Effector CD8-positive, alpha-beta T cell (primary cell): ENCODE results near the gene UGT2B10.
"Not testable (repeated sequence)": the region's sequence is repeated elsewhere in the genome, so short reads cannot be mapped to it uniquely, and the experiment has no call there.

Experiments
- DNase-seq: peaks from one replicate; lab custom pipeline; 2025; lab: John Stamatoyannopoulos, UW
- total RNA-seq, 4 experiments: gene quantifications; one replicate each; lab custom pipeline; 2026; lab: John Stamatoyannopoulos, UW

The UGT2B10 gene
- total RNA-seq: 0 to 0.12 (median 0) reads per million in 4 experiments

DNA sequence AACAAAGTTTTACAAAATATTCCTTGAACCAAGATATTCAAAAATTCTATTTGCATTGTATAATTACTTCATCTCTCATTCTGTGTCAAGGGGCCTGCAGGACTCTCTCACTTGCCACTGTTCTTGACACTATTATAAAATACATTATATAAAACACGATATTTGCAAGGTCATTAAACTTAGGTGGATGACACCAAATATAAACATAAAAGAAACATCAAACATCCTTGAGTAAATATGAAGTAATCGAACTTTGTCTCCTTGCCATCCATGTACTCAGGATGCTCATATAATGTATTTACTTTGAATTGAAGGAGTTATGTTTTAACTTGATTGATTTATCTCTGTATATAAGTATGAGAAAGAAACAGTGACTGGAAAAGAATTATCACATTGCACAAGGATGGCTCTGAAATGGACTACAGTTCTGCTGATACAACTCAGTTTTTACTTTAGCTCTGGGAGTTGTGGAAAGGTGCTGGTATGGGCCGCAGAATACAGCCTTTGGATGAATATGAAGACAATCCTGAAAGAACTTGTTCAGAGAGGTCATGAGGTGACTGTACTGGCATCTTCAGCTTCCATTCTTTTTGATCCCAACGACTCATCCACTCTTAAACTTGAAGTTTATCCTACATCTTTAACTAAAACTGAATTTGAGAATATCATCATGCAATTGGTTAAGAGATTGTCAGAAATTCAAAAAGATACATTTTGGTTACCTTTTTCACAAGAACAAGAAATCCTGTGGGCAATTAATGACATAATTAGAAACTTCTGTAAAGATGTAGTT, at the start of gene UGT2B10:
Gene UGT2B10, plus strand, starts transcription at position 378 of the 793 bp plus-strand sequence. Its CDS starts 26 bp downstream, at position 404.
- not testable (repeated sequence) for DNase-seq

DNA sequence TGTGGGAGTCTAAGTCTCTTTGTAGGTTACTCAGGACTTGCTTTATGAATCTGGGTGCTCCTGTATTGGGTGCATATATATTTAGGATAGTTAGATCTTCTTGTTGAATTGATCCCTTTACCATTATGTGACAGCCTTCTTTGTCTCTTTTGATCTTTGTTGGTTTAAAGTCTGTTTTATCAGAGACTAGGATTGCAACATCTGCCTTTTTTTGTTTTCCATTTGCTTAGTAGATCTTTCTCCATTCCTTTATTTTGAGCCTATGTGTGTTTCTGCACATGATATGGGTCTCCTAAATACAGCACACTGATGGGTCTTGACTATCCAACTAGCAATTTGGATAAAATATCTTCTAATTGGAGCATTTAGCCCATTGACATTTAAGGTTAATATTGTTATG, 44.0 kb upstream of the UGT2B10 start:
- DNase-seq: not testable (repeated sequence)

DNA sequence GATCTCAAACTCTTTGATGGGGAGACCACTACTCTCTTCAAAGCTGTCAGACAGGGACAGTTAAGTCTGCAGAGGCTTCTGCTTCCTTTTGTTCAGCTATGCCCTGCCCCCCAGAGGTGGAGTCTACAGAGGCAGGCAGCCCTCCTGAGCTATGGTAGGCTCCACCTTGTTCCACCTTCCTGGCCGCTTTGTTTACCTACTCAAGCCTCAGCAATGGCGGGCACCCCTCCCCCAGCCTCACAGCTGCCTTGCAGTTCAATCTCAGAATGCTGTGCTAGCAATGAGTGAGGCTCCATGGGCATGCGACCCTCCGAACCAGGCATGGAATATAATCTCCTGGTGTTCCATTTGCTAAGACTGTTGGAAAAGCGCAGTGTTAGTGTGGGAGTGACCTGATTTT, 42.1 kb upstream of the UGT2B10 start:
- DNase-seq: no peak

DNA sequence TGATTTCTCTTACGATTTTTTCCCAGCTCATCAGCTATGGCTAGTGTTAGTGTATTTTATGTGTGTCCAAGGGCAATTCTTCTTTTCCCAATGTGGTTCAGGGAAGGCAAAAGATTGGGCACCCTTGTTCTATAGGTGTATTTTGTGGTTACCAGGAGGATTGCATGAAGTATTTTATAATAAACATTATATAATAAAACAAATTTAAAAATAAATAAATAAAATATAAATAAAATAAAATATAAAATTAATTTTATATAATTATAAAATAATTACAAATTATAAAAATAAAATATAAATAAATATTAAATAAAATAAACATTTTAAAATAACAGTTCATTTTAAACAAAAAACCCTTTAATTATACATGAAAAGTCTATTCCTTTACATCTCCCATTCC, 35.6 kb upstream of the UGT2B10 start:
- DNase-seq: no peak

DNA sequence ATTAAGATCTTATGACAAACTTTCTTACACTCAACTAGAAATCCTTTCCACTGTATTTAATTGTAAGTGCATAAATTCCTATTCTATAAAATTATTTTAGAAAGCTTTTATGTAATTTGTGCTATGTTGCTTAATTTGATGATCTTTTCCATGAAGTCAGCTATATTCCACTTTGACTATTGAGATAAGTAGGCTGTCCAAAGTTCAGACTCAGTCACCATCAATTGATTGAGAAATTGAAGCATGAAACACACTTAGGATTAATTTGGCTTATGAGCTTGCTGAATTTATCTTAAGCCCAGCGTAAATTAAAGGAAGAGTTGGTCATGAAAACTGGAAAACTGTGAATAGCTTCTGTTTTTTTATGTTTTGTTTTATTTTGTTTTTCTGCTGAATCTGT, 18.7 kb upstream of the UGT2B10 start:
- no peak for DNase-seq

DNA sequence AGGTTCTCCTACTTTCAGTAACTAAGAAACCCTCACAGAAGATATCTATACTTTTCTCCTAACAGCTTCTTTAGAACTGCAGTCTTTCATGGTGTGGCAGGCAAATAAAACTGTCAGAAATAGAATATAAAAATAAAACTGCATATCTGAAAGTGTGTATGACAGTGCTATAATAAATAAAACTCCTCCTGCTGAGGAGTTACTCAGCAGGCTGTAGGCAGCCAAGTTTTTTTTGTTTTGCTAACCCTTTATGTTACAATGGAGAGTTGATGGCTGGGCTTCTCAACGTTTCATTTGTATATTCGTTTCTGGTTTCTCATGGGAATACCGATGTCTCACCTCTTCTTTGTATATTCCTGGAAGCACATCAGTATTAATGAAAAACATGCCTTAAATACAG, 18.2 kb upstream of the UGT2B10 start:
- no peak for DNase-seq

DNA sequence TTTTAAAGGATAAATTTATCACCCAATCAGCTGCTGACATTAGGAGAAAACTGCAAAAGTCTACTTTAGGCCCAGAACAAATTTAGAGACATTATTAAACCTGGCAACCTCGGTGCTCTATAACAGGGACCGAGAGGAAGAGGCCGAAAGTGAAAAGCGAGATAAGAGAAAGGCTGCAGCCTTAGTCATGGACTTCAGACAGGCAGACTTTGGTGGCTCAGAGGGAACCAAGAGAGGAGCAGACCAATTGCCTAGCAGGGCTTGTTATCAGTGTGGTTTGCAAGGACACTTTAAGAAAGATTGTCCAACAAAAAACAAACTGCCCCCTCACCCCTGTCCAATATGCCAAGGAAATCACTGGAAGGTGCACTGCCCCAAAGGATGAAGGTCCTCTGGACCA, 12.8 kb upstream of the UGT2B10 start:
- DNase-seq: no peak

DNA sequence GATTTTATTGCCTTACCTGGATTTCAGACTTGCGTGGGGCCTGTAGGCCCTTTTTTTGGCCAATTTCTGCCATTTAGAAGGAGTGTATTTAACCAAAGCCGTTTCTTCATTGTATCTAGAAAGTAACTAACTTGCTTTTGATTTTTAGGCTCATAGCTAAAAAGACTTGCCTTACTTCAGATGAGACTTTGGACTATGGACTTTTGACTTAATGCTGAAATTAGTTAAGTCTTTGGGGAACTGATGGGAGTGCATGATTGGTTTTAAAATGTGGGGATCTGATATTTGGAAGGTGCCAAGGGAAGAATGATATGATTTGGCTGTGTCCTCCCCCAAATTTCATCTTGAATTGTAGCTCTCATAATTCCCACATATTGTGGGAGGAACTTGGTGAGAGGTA, 7.7 kb upstream of the UGT2B10 start:
- DNase-seq: no peak

DNA sequence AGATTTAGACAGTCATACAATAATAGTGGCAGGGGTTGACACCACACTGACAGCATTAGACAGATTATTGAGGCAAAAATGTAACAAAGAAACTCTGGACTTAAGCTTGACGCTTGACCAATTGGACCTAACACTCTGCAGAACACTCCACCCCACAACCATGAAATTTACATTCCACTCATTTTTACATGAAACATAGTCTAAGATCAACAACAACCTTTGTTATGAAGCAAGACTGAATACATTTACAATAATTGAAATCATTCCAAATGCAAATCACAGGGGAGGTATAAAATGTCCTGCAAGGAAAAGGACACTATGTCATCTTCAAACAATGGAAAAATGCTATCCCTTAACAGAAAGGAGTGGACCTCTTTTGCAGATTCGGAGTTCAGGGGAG, 4.9 kb upstream of the UGT2B10 start:
- DNase-seq: no peak

DNA sequence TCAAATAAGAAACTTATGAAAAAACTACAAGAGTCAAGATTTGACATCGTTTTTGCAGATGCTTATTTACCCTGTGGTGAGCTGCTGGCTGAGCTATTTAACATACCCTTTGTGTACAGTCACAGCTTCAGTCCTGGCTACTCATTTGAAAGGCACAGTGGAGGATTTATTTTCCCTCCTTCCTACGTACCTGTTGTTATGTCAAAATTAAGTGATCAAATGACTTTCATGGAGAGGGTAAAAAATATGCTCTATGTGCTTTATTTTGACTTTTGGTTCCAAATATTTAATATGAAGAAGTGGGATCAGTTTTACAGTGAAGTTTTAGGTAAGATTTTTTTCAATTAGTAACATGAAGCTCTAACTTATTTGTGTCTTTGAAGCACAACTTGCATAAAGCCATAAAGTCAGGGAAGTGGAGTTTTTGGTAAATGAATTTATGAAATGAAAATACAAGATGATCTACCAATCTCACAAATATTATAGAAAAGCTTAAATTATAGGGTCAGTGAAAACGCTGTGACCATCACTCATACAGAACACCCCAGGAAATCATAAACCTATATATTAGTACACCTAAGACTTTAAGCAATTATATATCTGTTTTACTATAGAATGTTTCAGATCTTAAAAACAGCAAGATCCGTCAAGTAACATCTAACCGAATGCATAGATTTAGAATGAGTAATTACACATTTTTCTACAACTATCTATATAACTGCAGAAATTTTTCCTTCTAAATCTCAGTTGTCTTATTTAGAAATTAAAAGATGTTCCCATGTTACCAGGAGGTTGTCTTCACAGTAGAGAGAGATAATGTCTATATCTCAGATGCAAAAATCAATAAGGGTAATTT, 844 bp downstream of the UGT2B10 start:
- DNase-seq: not testable (repeated sequence)

DNA sequence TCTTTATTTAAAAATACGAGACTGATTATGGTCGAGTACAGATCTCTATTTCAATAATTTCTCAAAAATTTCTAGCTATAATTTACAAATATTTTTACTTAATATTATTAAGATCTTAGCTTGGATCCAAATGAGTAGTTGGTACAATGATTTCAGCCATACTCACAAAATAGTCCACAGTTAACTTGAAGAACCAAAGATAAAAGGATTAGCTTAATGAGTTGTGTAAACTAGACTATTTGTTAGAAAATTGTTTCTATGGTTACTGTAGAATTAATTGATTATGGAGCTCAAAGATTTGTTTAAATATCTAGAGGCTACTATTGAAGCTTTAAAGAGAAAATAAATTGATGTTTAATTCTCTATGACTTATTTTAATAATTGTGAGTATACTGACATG, 1.6 kb downstream of the UGT2B10 start:
- no peak for DNase-seq

DNA sequence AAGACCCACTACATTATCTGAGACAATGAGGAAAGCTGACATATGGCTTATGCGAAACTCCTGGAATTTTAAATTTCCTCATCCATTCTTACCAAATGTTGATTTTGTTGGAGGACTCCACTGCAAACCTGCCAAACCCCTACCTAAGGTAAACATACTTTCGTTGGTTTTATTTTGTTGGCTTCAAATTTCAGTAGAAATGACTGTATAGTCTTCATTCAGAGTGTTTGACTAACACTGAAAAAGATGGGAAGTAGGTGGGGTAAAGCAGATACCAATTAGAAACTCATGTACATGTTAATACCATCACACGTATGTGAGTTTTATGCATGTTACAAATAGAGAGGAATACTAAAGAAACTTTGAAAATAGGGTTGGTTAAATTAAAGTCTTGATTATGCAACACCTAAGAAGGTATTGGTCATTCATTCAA, 2.3 kb downstream of the UGT2B10 start:
- DNase-seq: not testable (repeated sequence)

DNA sequence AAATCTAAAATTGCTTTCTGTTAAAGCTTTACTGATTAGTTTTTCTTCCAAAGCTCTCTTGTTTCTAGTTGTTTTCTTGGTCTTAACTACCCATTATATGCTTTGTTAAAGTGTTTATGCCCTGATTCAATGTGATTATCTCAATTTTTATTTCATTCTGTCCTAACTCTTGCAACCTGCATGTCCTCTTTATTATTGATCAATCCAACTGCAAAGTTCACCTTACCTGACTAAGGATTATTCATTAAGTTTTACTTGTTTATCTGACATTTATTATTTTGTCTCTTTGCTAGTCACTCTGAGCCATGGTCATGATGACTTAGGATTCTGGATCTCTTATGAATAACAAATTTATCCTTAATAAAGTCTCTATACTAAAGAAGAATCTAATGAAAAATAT, 15.8 kb downstream of the UGT2B10 start:
- DNase-seq: no peak

DNA sequence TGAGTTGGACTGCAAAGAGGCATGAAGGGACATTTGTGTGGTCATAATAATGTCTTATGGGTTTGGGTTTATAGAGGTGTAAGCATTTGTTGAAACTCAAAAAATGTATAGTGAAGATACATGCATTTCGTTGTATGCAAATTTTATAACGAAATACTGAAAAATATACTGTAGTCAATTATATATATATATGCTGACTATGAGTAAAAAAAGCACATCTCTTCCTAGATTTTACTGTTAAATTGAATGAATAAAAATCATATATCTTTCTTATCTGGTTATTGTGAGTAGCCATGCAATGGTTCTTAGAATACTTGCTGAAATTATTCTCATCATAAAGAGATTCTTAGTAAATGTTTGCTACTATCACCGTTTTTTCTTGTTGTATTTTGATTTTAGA, 34.5 kb downstream of the UGT2B10 start:
- no peak for DNase-seq

DNA sequence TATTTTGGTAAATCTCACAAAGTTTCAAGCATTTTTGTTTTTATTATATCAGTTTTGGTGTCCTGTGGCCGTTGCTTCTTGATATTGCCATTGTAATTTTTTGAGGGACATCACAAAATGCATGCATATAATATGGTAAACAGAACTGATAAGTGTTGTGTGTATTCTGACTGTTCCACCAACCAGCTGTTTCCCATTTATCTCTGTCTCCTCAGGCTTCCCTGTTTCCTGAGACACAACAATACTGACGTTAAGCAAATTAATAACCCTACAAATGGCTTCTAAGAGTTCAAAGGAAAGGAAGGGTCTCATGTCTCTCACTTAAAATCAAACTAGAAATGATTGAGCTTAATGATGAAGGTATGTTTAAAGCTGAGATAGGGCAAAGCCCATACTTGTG, 40.0 kb downstream of the UGT2B10 start:
- DNase-seq: no peak

DNA sequence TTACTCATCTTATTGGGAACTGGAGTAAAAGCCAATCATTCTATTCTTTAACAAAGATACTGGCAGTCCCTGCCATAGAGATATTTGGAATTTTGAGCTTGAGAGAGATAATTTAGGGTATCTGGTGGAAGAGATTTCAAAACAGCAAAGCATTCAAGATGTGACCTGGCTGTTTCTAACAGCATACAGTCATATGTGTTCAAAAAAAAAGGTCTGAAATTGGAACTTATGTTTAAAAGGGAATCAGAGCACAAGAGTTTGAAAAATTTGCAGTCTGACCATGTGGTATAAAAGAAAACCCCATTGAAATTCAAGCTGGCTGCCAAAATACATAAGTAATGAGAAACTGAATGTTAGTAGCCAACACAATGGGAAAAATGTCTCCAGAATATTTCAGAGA, 42.2 kb downstream of the UGT2B10 start:
- DNase-seq: no peak

DNA sequence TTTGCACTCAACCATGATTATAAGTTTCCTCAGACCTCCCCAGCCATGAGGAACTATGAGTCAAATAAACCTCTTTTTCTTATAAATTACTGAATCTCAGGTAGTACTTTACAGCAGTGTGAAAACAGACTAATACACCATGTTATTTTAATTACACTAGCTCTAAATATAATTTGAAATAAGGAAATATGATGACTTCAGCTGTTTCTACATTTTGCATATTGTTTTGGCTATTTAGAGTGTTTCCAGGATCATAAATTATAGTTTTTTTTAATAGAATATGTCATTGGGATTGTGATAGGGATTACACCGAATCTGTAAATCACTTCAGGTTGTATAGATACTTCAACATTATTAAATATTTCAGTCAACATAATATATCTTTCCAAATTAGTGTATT, 43.9 kb downstream of the UGT2B10 start:
- no peak for DNase-seq

DNA sequence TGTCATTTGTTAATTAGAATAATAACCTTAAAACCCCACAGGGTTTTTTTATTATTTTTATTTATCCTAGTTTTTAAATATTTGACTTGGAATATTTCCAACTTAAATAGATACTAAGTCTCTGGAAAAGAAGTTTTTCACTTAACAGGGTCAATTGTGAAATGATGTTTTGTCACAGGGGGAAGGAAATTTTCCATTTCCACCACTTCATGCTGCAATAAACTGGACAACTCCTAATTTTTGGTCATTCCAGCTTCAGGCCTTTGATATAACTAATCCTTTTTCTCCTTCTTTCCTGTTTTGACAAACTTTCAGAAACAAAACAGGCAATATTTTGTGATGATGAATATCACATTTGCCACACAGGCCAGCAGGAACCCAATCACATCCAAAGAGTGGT, 45.3 kb downstream of the UGT2B10 start:
- no peak for DNase-seq

DNA sequence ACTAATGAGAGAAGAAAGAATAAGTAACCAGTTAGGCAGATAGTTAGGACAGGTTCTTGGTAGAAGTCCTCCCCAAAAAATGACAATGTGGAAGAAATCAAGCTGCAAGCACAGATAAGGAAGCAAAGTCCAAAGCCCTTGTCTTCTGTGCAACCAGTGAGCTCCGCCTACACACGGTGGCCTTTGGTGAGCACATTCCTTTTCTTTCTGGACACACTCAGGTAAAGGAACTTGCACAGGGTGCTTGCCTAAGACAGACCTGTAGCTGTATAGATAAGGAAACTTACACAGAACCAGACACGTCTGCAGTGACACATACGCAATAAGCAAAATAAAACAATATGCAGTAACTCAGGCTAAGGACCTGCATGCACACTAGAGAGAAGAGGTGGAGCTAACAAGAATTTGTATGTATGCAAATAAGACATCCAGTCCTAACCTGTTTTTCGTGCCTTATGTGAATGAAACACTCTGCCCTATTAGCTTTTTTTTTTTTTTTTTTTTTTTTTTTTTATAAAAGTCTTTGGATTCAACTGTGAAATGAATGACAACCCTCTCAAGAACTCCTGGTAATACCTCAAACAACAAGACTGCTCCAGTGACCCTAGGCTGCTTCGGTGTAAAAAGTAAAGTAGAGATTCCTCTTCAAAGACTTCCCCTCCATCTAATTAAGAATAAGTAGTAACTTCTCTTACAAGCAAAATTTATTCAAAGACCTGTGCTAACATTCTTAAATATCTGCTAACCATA, 48.8 kb downstream of the UGT2B10 start:
- no peak for DNase-seq

DNA sequence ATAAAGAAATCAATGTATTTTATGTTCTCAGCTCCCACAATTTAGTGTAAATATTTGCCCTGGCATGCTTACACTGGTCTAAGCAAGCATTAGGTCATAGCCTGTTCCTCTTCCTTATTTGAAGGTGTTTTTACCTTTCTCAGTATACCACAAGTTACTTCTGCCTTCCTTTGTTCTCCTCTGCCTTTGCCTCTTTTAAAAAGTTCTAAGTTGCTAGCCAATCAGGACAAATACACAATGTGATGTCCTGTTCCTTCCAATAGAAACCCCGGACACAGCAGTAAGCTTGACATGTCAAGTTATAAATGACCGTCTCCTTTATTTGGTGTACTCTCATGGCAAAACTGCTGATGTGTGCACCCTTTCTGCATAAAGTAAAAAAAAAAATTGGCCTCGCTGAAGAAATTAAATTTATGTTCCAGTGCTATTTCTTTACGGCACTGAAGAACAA, 49.4 kb downstream of the UGT2B10 start:
- no peak for DNase-seq

DNA sequence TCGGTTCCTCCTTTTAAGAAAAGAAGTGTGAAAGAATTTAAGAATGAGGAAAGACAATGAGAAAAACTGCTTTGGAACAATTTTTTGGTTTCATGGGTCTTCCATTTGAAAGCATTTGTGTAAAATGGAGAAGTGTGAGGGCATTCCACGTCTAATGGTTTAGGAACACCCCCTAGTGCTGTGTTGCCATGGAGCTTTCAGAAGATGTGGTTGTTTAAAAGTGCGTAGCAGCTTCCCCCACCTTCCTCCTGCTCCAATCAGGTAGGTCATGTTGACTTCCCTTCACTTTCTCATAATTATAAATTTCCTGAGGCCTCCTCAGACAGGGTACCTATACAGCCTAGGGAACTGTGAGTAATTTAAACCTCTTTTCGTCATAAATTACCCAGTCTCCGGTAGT, 50.0 kb downstream of the UGT2B10 start:
- DNase-seq: no peak

DNA sequence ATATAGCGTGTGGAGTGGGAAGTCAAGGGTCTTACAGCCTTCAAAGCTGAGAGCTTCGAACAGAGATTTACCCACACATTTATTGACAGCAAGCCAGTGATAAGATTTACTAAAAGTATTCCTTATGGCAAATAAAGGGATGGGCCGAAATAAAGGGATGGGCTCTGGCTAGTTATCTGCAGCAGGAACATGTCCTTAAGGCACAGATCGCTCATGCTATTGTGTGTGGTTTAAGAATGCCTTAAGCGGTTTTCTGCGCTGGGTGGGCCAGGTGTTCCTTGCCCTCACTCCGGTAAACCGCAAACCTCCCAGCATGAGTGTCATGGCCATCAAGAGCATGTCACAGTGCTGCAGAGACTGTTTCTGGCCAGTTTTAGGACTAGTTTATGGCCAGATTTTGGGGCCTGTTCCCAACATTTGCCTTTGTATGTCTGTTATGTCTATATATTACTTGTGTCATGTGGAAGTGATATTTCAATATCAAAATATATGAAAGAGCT, 53.5 kb downstream of the UGT2B10 start:
- no peak for DNase-seq
